Tibial artery (tissue), 4 donors: ENCODE data around the gene PINLYP.

Source experiments
- DNase-seq, 2 donors: peaks; one replicate each; pipeline ENCODE4 v3.0.0-alpha.2; 2019
- H3K27ac ChIP-seq, 2 donors: fragments of 200-600 bp; sonication (generic) in 1 of 2; 1 replicate in 1 of 2; 2 replicates in 1 of 2; pipeline ENCODE4 v1.5.1; 2018 to 2019; ENCODE audit warnings: mild to moderate bottlenecking in 1 of 2
- H3K27me3 ChIP-seq, 2 donors: fragments of 200-600 bp; sonication (generic) in 1 of 2; one replicate each; pipeline versions ENCODE4 v1.5.1 to v1.6.0; 2016 to 2019
- H3K36me3 ChIP-seq, 3 donors: fragments of 200-600 bp; sonication (generic) in 2 of 3; one replicate each; pipeline ENCODE4 v1.5.1; 2016 to 2019; ENCODE audit warnings: mild to moderate bottlenecking in 2 of 3
- H3K4me1 ChIP-seq, 4 donors: fragments of 200-600 bp; sonication (generic) in 2 of 4; 1 replicate in 3 of 4; 2 replicates in 1 of 4; pipeline ENCODE4 v1.5.1; 2016 to 2019
- H3K4me3 ChIP-seq, 2 donors: fragments of 200-600 bp; sonication (generic) in 1 of 2; 1 replicate in 1 of 2; 2 replicates in 1 of 2; pipeline ENCODE4 v1.5.1; 2018 to 2019; ENCODE audit warnings: mild to moderate bottlenecking in 2 of 2
- H3K9me3 ChIP-seq, 3 donors: fragments of 200-600 bp; sonication (generic) in 1 of 3; one replicate each; pipeline ENCODE4 v1.5.1; 2016 to 2019
- CTCF ChIP-seq, 2 experiments: fragments of 200-600 bp in 1 of 2; fragments of 450-650 bp in 1 of 2; IDR thresholded peaks; one replicate each; pipeline ENCODE4 v1.5.1; 2017 to 2019; ENCODE audit warnings: antibody characterized with exemption in 2 of 2, mild to moderate bottlenecking in 1 of 2, moderate library complexity in 1 of 2
- intact Hi-C: fragments of 100-400 bp; cut with DNase I; formaldehyde crosslinking; loops from one replicate; pipeline ENCODE4 v1.15.0; 2023; ENCODE audit warnings: low total_unique reads

The PINLYP gene

GRCh38 chr19:43606569-43607229, 31.1 kb downstream of the PINLYP start:
- Histone ChIP-seq H3K27ac (no peak overlapping the region), H3K4me1 (no peaks in the 10 kb centered on the region), H3K9me3 (no peaks in the 10 kb centered on the region), H3K36me3 (peaks cover 12 to 24% (median 18%) of the 10 kb centered on the region in 3 donors), H3K27me3 (no peaks in the 10 kb centered on the region), H3K4me3 (no peak overlapping the region)
- intact Hi-C loops = no loop called here
- no peak for TF ChIP-seq CTCF (IDR thresholded peaks at IDR 0.05)
- no peak for DNase-seq

GRCh38 chr19:43607238-43608205, 31.9 kb downstream of the PINLYP start:
- H3K4me1 ChIP-seq = no peaks in the 10 kb centered on the region
- intact Hi-C loops = no loop called here
- no peaks in the 10 kb centered on the region for H3K9me3 ChIP-seq
- no peaks in the 10 kb centered on the region for H3K27me3 ChIP-seq
- no peak overlapping the region for H3K27ac ChIP-seq
- peaks cover 15 to 32% (median 24%) of the 10 kb centered on the region in 3 donors for H3K36me3 ChIP-seq
- no peak for TF ChIP-seq CTCF (IDR thresholded peaks at IDR 0.05)
- no peak for DNase-seq
- H3K4me3 ChIP-seq = no peak overlapping the region

GRCh38 chr19:43609872-43610271, 34.3 kb downstream of the PINLYP start:
- Histone ChIP-seq H3K9me3 (no peaks in the 10 kb centered on the region), H3K4me1 (no peaks in the 10 kb centered on the region), H3K27me3 (no peaks in the 10 kb centered on the region), H3K36me3 (peaks cover 31 to 52% (median 43%) of the 10 kb centered on the region in 3 donors), H3K27ac (no peak overlapping the region), H3K4me3 (no peak overlapping the region)
- DNase-seq = no peak
- intact Hi-C loops = no loop called here
- no peak for TF ChIP-seq CTCF (IDR thresholded peaks at IDR 0.05)

GRCh38 chr19:43610493-43610892, 34.9 kb downstream of the PINLYP start:
- Histone ChIP-seq H3K27me3 (no peaks in the 10 kb centered on the region), H3K27ac (no peak overlapping the region), H3K36me3 (peaks cover 31 to 52% (median 43%) of the 10 kb centered on the region in 3 donors), H3K4me1 (no peaks in the 10 kb centered on the region), H3K9me3 (no peaks in the 10 kb centered on the region), H3K4me3 (no peak overlapping the region)
- intact Hi-C loops = no loop called here
- TF ChIP-seq CTCF (IDR thresholded peaks at IDR 0.05) = no peak
- no peak for DNase-seq

DNA sequence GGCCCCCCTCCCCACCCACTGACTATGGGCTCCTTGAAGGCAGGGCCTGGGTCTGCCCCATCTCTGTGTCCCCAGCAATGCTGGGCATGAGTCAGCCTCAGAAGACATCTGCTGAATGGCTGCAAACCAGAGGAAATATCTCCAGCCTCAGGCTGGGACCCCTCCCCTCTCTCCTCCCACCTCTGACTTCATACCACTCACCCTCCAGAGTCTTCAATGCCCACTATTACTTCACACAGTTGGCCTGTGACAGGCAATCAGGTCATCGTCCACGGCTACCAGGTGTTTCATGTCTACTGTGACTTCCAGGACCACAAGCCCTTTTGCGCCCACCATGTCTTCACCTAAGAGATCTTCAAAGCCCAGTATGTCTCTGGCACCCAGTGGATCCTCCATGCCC, 36.2 kb downstream of the PINLYP start, which contains the start of gene SRRM5:
Gene SRRM5 (plus strand): TSS at position 301 of the 400 bp plus-strand sequence. CDS start 34 bp downstream, at position 335.
- no peaks in the 10 kb centered on the region for H3K27me3 ChIP-seq
- H3K4me3 ChIP-seq = no peak within 1 kb of the TSS
- no peak within 1 kb of the TSS for H3K27ac ChIP-seq
- no peaks in the 10 kb centered on the region for H3K9me3 ChIP-seq
- no peak for DNase-seq
- H3K36me3 ChIP-seq = peaks cover 28 to 52% (median 43%) of the 10 kb centered on the region in 3 donors
- H3K4me1 ChIP-seq = no peaks in the 10 kb centered on the region
- TF ChIP-seq CTCF (IDR thresholded peaks at IDR 0.05) = no peak
- intact Hi-C loops = no loop called here
